ENCODE measurements around the gene PI16. TPM values are rescaled to one million over a fixed set of nuclear protein-coding genes. Genes with fewer than 3 reads are reported as not detected.
"Not testable (repeated sequence)": the region's sequence is repeated elsewhere in the genome, so short reads cannot be mapped to it uniquely, and the experiment has no call there.

Gene PI16
- total RNA-seq, 2 donors from 2014 or later, result 0.30 to 1.7 TPM

DNA sequence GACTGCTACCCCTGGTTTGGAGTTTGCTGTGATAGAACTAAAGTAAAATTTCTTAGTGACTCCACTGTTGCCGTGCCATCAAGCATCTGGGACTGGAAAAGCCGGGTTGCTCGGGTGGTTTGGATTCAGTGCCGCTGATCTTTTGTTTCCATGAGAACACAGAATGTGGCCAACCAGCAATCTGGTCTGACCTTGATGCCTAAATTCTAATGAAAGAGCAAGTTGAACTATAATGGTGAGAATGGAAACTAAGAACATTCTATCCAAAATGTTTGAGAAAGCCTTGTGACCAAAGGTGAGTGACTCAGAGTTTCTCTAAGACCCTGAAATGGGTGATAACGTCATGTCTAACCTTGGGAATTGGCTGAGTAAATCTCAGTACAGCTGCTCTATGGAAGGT is 9.9 kb upstream of the PI16 start:
- Mint-ChIP-seq H3K36me3 (no peaks in the 10 kb centered on the region), H3K27ac (no peak overlapping the region), H3K9me3 (no peaks in the 10 kb centered on the region)
- ATAC-seq (peak in 1 of 2 donors; percentile 51), DNase-seq (ENCODE audit: low spot score in 2 of 2) (no peak)

DNA sequence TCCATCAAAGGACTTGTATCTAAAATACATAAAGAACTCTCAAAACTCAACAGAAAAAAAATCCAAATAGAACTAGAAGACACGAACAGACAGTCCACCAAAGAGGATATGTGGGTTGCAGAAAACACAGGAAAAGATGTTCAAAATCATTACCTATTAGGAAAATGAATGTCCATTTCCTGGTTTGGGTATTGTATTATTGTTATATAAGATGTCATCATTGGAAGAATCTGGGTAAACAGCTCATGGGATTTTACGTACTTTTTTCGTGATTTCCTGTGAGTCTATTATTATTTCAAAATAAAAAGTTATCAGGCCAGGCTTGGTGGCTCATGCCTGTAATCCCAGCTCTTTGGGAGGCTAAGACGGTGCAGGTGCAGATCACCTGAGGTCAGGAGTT is 9.2 kb upstream of the PI16 start:
- DNase-seq (ENCODE audit: low spot score in 2 of 2) (no peak), ATAC-seq (no peak)
- Mint-ChIP-seq H3K9me3 (no peaks in the 10 kb centered on the region), H3K36me3 (no peaks in the 10 kb centered on the region), H3K27ac (no peak overlapping the region)

DNA sequence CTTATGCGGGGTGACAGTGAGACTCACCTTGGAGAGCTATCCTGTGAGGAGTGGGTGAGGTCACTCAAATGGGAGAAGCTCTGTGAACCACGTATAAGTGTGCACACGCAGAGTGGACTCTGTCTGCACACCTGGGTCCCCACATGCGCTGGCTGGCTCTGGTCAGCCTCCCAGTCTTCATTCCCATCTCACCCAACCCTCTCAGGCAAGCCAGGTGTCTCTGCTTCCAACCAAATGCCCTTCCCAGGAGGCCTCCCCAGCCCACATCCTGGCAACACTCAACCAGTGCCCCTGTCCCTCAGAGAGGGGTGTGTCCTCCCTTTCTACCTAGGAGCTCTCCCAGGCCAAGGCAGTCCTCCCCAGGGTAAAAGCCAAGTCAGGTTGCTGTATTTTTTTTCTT is 8.0 kb upstream of the PI16 start:
- DNase-seq (ENCODE audit: low spot score in 2 of 2) (no peak), ATAC-seq (no peak)
- no peaks in the 10 kb centered on the region for H3K36me3 Mint-ChIP-seq
- H3K27ac Mint-ChIP-seq, result no peak overlapping the region
- no peaks in the 10 kb centered on the region for H3K9me3 Mint-ChIP-seq

GRCh38 chr6:36947570-36948351 is 6.8 kb upstream of the PI16 start:
- H3K27ac Mint-ChIP-seq, result peak overlapping the region in 1 of 2 donors; percentile 29
- ATAC-seq (peak; percentile 80), DNase-seq (ENCODE audit: low spot score in 2 of 2) (no peak)
- no peaks in the 10 kb centered on the region for H3K36me3 Mint-ChIP-seq
- no peaks in the 10 kb centered on the region for H3K9me3 Mint-ChIP-seq

GRCh38 chr6:36949076-36949475 is 5.5 kb upstream of the PI16 start:
- peak overlapping the region in 1 of 2 donors; percentile 52 for H3K27ac Mint-ChIP-seq
- H3K36me3 Mint-ChIP-seq; ATAC-seq; H3K9me3 Mint-ChIP-seq; DNase-seq (ENCODE audit: low spot score in 2 of 2): not testable (repeated sequence)

DNA sequence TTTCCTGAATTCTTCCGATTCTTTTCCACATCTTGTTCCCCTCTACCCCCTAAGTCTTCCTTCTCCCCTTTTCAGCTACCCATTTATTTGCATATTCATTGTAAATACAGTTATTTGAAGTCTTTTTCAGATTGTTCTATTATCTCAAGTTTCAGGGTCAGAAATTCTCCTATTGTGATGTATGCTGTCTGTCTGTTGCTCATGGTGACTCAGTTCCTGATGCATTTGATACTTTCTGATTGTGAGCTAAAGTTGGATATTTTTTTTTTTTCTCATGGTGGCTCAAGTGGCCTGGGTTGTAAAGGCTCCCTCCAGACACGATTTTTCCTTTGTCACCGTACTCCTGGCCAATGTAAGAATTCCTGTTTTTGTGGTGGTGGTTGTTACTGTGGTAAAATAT is 4.9 kb upstream of the PI16 start:
- no peak for DNase-seq (ENCODE audit: low spot score in 2 of 2)
- Mint-ChIP-seq H3K27ac (peak overlapping the region in 1 of 2 donors; percentile 52), H3K36me3 (no peaks in the 10 kb centered on the region), H3K9me3 (no peaks in the 10 kb centered on the region)
- ATAC-seq, result no peak

DNA sequence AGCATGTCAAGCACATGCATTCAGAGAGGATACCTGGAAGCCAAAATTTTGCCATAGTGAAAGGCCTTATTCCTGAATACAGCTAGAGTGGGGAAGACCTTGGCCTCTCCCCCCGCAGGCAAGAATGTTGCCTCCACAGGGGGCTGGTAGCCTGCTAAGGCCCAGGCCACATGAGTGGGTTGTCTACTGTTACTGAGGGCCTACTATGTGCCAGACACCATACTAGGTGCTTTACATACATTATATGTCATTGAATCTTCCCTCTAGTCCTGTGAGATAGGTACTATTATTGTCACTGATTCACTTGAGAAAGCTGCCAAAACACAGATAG is 642 bp upstream of the PI16 start:
- Mint-ChIP-seq H3K36me3 (no peaks in the 10 kb centered on the region), H3K9me3 (no peaks in the 10 kb centered on the region), H3K27ac (peak overlapping the region in 1 of 2 donors; percentile 49)
- DNase-seq (ENCODE audit: low spot score in 2 of 2) (no peak), ATAC-seq (no peak)

- DNase-seq (ENCODE audit: low spot score in 2 of 2) (no peak), ATAC-seq (peak in 1 of 2 donors; percentile 21)
- Mint-ChIP-seq H3K9me3 (no peaks in the 10 kb centered on the region), H3K27ac (peak overlapping the region; percentile 27 to 73), H3K36me3 (no peaks in the 10 kb centered on the region)
Measured at GRCh38 chr6:36955136-36955535, 598 bp downstream of the PI16 start.

DNA sequence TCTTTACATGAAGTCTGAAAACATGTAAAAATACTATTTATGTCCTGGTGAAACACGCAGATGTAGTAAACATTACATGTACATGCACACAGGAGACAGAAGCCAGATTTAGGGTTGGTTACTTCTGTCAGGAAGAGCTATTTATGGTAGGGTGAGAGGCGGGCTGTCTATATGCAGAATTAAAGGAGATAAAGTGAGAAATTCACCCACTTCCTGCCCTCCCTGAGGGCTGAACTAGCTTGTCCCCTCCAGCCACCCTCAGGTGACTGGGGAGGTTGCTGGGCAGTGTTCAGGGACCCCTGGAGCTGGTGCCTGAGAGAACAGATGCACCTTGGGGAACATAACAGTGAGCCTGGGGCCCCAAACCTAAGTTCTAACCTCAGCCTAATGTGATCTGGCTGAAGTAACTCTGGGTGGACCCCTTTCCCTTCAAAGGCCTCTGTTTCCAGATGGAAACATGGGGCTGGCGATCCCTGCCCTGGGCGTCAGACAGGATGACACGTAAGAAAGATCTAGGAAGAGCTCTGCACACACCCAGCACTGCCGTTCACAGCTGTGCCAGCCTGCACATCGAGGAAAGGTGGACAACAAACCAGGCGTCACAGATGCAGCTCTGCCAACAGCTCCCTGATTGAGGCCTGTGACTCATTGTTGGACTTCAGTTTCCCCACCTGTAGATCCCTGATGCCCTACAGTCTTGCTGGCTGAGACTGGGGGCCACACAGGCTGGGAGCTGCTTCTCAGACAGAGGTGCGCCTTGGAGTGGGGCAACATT is 1.3 kb downstream of the PI16 start:
- H3K27ac Mint-ChIP-seq, result peak overlapping the region; percentile 8 to 27
- H3K9me3 Mint-ChIP-seq, result no peaks in the 10 kb centered on the region
- ATAC-seq (peak; percentile 26 to 35), DNase-seq (ENCODE audit: low spot score in 2 of 2) (no peak)
- H3K36me3 Mint-ChIP-seq, result no peaks in the 10 kb centered on the region

DNA sequence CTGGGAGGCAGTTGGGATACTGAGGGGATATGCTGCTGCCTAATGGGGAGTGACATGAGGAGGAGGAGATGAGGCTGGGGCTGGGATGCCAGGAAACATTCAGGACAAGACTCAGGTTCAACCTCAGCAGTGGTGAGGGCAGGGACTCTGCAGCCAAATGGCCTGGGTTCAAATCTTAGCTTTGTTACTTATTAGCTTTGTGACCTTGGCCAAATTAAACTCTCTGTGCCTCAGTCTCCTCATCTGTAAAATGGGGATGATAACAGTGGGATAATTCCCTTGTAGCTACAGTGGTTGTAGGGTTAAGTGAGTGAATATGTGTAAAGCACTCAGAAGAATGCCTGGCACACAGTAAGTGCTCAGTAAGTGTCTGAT is 1.9 kb downstream of the PI16 start:
- no peak for ATAC-seq
- H3K9me3 Mint-ChIP-seq, result no peaks in the 10 kb centered on the region
- H3K36me3 Mint-ChIP-seq, result no peaks in the 10 kb centered on the region
- no peak for DNase-seq (ENCODE audit: low spot score in 2 of 2)
- H3K27ac Mint-ChIP-seq, result no peak overlapping the region

- ATAC-seq (no peak), DNase-seq (ENCODE audit: low spot score in 2 of 2) (no peak)
- Mint-ChIP-seq H3K36me3 (no peaks in the 10 kb centered on the region), H3K27ac (no peak overlapping the region), H3K9me3 (no peaks in the 10 kb centered on the region)
Measured at GRCh38 chr6:36957773-36958271, 3.3 kb downstream of the PI16 start.

GRCh38 chr6:36958775-36959554 is 4.4 kb downstream of the PI16 start:
- Mint-ChIP-seq H3K27ac (no peak overlapping the region), H3K36me3 (no peaks in the 10 kb centered on the region), H3K9me3 (no peaks in the 10 kb centered on the region)
- no peak for DNase-seq (ENCODE audit: low spot score in 2 of 2)
- no peak for ATAC-seq

GRCh38 chr6:36959555-36960250 is 5.2 kb downstream of the PI16 start:
- no peak for DNase-seq (ENCODE audit: low spot score in 2 of 2)
- no peak for ATAC-seq
- H3K9me3 Mint-ChIP-seq, result no peaks in the 10 kb centered on the region
- H3K27ac Mint-ChIP-seq, result no peak overlapping the region
- H3K36me3 Mint-ChIP-seq, result no peaks in the 10 kb centered on the region

- peak overlapping the region in 1 of 2 donors; percentile 72 for H3K27ac Mint-ChIP-seq
Measured at GRCh38 chr6:36961441-36962435, 7.2 kb downstream of the PI16 start.

DNA sequence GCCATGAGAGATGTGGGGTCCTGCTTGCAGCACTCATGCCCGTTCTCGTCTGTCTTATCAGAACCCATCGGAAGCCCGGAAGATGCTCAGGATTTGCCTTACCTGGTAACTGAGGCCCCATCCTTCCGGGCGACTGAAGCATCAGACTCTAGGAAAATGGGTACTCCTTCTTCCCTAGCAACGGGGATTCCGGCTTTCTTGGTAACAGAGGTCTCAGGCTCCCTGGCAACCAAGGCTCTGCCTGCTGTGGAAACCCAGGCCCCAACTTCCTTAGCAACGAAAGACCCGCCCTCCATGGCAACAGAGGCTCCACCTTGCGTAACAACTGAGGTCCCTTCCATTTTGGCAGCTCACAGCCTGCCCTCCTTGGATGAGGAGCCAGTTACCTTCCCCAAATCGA is 8.3 kb downstream of the PI16 start:
- Mint-ChIP-seq H3K27ac (peak overlapping the region; percentile 47 to 96), H3K36me3 (peaks cover 0 to 1% of the 10 kb centered on the region in 2 donors), H3K9me3 (no peaks in the 10 kb centered on the region)
- peak; percentile 55 to 81 for ATAC-seq
- peak in 1 of 2 donors; percentile 79 for DNase-seq (ENCODE audit: low spot score in 2 of 2)

More at GRCh38 chr6:36961441-36962435, 7.2 kb downstream of the PI16 start:
- DNase-seq (ENCODE audit: low spot score in 2 of 2), result no peak
- Mint-ChIP-seq H3K9me3 (no peaks in the 10 kb centered on the region), H3K36me3 (no peaks in the 10 kb centered on the region)
- no peak for ATAC-seq

Measured in activated naive CD4-positive, alpha-beta T cell treated with anti-CD3 and anti-CD28 coated beads, Interleukin-2, amount 50 U/mL, for 72 hours (primary cell).